Stimulated activated CD8-positive, alpha-beta memory T cell treated with anti-CD3 and anti-CD28 coated beads, Interleukin-12 subunit alpha, Interleukin-12 subunit beta, amount 100 ng/mL, for 1 hour (primary cell): ENCODE measurements around the gene SPAG5.
A peak's percentile ranks its signal among the peaks of the same experiment; 100 is the strongest.
"Not testable (repeated sequence)": the region's sequence is repeated elsewhere in the genome, so short reads cannot be mapped to it uniquely, and the experiment has no call there.

ENCODE experiments used
- DNase-seq: peaks from one replicate; pipeline ENCODE4 v3.0.0-alpha.2; 2020; ENCODE audit warnings: low read depth

The SPAG5 gene

GRCh38 chr17:28604031-28604430 lies 5.2 kb upstream of the SPAG5 start:
- DNase-seq = not testable (repeated sequence)

DNA sequence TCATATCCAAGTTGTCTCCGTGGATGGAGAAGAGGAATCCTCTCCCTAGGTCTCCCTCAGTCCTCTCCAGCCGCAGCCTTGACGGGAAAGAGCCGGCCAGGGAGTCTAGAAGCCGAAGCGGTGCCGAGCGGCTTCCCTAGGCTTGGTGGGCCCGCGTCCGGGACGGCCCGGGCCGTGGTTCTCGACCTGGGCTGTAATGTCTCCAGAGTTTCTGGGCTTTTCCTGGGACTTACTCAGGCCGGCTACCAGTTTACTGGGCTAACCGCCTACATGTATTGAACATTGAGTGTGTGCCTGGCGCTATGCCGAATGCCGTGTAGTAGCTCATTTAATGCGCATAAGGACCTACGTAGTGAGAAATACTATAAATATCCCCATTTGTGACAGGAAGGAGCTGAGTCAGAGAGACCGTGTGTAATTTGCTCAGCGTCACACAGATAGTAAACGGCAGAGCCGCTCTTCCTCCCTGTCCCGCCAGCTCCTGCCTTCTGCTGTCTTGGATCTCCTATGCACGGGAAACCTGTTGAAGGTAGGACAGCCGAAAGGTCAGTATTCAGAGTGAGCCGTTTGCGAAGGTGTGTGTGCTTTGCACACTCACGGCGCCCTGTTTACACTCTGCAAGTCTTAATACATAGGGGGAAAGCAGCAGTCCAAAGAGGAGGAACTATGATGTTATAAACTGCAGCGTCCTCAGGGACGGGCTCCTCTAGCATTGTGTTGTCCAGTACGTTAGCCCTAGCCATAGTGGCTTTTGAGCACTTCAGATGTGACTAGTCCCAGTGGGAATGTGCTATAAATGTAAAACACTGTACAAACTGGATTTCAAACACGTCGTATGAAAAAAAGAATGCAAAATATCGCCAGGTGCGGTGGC lies 723 bp upstream of the SPAG5 start:
- DNase-seq = peak; percentile 39

DNA sequence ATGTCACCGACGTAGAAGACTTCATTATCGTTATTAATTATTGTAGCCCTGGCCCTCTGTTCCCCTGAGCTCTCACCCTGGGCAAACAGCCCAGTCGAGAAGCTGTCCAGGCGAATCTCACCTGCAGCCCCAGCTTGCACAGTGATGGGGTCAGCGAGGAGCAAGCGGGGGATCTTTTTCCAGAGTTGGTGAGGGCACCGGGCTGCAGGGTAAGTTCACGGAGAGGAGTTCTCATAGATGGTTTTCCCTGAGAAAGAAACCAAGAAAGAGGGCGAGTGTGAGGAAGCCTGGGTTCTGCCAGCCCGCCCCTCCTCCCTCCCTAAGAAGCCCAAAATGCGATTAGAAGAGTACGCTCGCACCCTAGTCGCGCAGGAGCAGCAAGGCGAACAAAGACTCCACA lies 436 bp downstream of the SPAG5 start:
- DNase-seq = no peak

DNA sequence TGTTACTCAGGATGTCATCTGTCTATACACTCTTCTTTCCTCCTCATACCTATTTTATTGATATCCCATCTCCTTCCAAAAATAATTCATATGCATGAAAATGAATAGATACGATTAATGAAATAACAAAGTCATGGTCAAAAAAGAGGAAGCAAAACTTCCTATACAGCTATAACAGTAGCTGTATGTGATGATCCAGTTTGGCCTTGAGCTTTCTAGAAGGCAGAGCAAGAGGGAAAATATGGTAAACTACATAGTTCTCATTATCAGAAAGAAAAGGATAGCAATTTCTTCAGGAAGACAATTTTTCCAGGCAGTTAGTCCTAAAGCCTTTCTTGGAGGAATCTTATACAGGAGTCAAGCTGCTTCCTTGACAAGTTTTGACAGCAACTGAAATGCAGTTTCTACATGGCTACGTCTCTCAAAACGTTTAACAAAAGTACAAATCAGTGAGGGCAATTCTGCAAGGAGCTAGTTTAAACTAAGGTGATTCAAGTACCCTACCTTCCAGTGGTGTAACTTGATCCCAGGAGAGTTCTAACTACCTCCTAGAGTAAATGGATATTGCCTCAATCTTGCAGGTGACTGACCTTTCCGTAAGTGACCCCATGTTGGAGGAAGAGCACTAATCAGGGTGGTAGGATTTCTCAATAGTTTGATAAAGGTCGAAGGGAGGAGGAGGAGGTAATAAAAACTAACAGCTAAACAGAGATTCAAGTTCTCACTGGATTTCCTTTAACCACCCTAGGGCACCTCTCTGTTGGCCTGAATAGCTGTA lies 1.0 kb downstream of the SPAG5 start:
- DNase-seq = no peak

DNA sequence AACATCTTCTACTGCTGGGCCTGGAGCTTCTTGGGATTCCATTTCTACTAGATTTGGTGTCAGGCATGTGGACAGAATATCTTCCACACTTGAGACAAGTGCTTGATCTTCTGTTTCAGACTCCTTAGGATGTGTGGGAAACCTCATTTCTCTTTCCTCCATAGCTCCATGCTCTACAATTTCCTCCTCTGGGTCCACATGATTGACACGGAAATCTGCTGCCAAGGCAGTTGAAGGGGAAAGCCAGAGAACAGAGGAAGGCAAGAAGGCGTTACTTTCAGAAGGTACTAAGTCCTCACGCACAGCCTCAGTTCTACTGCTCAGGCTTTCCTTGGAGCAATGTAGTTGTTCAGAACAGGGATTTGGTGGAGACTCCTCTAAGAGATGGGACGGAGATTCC lies 6.6 kb downstream of the SPAG5 start:
- no peak for DNase-seq

- no peak for DNase-seq
Observed at GRCh38 chr17:28585851-28586250, 13.0 kb downstream of the SPAG5 start.

DNA sequence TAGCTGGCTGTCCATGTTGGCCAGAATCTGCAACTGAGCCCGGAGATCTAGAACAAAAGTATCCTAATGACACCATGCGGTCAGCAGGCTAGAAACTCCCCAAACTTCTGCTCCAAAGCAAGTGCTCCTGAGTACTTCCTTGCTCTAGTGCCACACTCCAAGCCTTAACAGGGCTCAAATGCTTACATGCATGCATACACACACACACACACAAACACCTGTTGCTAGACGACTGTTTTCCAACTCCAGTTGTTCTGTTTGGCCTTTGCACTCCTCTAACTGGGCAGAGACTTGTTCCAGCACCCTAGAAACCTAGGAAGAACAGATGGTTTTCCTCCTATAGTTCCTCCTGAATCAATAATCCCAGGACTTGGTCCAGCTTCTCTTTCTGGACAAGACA lies 14.4 kb downstream of the SPAG5 start:
- no peak for DNase-seq

DNA sequence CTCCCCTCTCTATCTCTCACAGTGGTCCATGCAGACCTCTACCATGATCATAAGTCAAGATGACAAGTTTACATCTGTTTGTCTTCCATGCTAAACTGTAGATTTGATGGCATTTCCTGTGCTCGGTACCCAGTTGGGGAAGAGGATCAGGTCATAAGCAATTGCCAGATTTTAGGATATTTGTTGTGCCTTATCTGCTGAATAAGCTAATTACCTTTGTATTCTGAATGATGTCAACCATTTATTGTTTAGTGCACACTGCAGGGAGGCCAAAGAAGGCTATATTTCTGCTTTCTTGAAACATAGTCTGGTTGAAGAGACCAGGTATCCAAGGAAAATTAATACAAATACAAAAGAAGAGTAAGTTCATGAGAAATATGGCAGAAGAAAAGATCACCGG lies 16.3 kb downstream of the SPAG5 start:
- no peak for DNase-seq

GRCh38 chr17:28580959-28581358 lies 17.9 kb downstream of the SPAG5 start:
- DNase-seq = no peak

GRCh38 chr17:28579526-28579925 lies 19.3 kb downstream of the SPAG5 start:
- no peak for DNase-seq

- no peak for DNase-seq
Observed at GRCh38 chr17:28578246-28579195, 20.3 kb downstream of the SPAG5 start.

- no peak for DNase-seq
Observed at GRCh38 chr17:28577466-28577824, 21.4 kb downstream of the SPAG5 start.

DNA sequence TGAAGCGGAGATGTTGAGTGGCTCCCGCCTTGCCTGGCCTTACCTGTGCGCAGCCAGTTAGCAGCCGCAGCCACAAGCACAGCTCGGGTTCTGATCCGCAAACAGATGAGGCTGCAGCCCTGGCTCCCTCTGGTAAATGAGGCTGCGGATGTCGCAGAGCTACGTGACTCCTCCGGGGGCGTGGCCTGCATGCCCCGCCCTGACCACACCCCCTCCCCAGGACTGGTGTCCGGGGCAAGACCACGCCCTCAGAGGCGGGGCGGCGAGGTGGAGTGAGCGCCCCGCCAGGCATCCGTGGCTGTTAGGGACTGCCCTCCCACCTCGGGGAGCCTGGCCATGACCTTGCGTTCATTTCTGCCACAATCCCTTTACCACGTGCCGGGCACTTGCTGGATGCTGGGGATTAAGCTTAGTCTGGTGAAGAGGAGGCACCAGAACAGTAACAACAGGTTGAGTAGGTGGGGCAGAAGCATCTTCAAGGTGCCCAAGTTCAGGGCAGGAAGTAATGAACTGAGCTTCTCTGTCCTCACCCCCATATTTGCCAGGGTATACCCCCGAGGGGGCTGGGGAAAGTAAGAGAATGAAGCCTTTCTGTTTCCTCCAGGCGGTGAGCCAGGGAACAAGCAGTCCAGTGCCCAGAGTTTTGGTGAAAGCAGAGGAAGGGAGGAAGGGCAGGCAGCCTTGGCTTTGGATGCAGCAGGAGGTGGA lies 21.9 kb downstream of the SPAG5 start, which contains the start of gene ALDOC:
Gene ALDOC (minus strand): TSS at position 138 of the 708 bp plus-strand sequence. CDS start 1,363 bp downstream, outside the sequence.
- peak; percentile 93 for DNase-seq

DNA sequence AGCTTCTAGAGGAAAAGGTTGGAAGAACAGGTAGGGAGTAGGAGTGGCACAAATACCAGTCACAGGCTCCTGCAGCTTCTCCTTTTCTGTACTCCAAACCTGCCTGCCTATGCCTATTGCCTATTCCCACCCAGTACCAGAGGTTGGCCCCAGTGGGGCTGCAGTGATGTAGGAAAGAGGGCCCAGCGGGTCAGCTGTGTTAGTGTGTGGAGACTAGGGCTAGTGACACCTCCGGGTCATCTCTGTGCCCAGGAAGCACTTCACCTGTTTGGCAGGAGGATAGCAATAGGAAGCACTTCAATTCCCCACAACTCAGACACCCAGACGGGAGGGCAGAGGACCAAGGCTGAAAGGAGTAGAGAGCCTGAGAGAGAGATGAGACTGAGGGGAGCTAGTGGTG lies 22.8 kb downstream of the SPAG5 start:
- not testable (repeated sequence) for DNase-seq

GRCh38 chr17:28575126-28575795 lies 23.6 kb downstream of the SPAG5 start:
- DNase-seq = no peak

GRCh38 chr17:28574526-28574925 lies 24.3 kb downstream of the SPAG5 start:
- no peak for DNase-seq

- no peak for DNase-seq
Observed at GRCh38 chr17:28573966-28574480, 24.8 kb downstream of the SPAG5 start.

- DNase-seq = no peak
Observed at GRCh38 chr17:28573521-28573920, 25.3 kb downstream of the SPAG5 start.

GRCh38 chr17:28573040-28573380 lies 25.8 kb downstream of the SPAG5 start:
- no peak for DNase-seq

- no peak for DNase-seq
Observed at GRCh38 chr17:28572259-28573039, 26.4 kb downstream of the SPAG5 start.
